ENCODE results near the gene LRRC3B.

GRCh38 chr3:26750263-26750662, 127.7 kb downstream of the LRRC3B start:
- TF ChIP-seq, protein P1, sequence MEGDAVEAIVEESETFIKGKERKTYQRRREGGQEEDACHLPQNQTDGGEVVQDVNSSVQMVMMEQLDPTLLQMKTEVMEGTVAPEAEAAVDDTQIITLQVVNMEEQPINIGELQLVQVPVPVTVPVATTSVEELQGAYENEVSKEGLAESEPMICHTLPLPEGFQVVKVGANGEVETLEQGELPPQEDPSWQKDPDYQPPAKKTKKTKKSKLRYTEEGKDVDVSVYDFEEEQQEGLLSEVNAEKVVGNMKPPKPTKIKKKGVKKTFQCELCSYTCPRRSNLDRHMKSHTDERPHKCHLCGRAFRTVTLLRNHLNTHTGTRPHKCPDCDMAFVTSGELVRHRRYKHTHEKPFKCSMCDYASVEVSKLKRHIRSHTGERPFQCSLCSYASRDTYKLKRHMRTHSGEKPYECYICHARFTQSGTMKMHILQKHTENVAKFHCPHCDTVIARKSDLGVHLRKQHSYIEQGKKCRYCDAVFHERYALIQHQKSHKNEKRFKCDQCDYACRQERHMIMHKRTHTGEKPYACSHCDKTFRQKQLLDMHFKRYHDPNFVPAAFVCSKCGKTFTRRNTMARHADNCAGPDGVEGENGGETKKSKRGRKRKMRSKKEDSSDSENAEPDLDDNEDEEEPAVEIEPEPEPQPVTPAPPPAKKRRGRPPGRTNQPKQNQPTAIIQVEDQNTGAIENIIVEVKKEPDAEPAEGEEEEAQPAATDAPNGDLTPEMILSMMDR (IDR thresholded peaks at IDR 0.05) = no peak
- TF ChIP-seq POLR2A (IDR thresholded peaks at IDR 0.05) = no peak
- TF ChIP-seq EP300 (IDR thresholded peaks at IDR 0.05) = no peak

All from ovary (tissue), 3 donors.